GM21717 (cell line): ENCODE results near the gene GAS2L3.
"Not testable (repeated sequence)": the region's sequence is repeated elsewhere in the genome, so short reads cannot be mapped to it uniquely, and the experiment has no call there.

Experiments
- ATAC-seq: cut with Tn5 transposase; IDR thresholded peaks from one replicate; pipeline ENCODE4 v1.9.1; 2021; ENCODE audit warnings: mild to moderate bottlenecking, moderate library complexity; ENCODE audit not compliant: unreplicated experiment

GAS2L3 gene

GRCh38 chr12:100573292-100574186 is at the start of gene GAS2L3:
GAS2L3 (plus strand) TSS chr12:100573684; CDS start chr12:100594905, 21,221 bp downstream.
- ATAC-seq: peak; percentile 98

GRCh38 chr12:100528034-100528433 is 45.5 kb upstream of the GAS2L3 start:
- ATAC-seq: no peak

- no peak for ATAC-seq
Measured at GRCh38 chr12:100528471-100529127, 44.9 kb upstream of the GAS2L3 start.

DNA sequence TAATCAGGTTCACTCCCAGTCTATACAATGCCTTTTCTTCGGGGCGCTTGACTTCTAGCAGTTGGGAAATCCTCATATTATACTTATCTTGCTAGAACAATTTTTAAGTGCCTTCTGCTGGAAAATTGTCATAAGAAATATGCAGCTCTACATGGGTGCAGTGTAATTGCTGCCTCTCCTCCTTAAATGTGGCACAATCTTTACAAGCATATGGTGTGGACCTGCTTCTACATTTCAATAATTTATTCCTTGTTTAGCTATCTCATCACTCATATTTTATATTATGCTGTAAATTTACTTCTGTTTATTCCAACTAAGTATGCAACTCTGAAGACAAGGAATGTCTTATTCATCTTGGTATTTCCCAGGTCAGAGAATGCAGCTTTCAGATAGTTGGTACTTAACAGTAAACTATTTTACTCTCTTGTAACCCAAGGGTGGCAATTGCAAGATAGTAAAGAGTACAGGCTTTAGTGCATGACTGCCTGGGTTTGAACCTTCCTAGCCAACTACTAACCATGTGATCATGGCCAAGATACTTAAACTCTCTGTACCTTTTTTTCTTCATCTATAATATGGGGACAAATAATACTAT is 43.6 kb upstream of the GAS2L3 start:
- ATAC-seq: no peak

GRCh38 chr12:100533376-100533775 is 40.1 kb upstream of the GAS2L3 start:
- ATAC-seq: no peak

GRCh38 chr12:100534625-100535227 is 38.8 kb upstream of the GAS2L3 start:
- no peak for ATAC-seq

DNA sequence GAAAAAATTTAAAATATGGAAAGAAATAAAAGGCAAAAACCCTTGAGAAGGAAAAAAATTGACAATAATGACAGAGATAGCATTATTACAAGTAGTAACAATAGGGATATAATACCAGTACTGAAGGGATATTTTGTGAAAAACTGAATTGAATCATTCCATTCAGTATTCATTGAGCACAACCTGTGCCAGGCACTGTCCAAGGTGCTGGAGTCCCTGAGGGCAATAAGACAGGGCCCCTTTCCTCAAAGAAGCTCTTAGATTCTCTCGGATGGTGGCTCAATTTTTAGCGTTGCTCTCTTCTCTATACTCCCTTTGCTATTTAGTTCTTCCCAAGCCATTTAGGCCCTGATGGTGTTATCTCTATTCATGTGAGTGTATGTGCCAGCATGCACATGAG is 34.3 kb upstream of the GAS2L3 start:
- ATAC-seq: no peak

- ATAC-seq: no peak
Measured at GRCh38 chr12:100544165-100544564, 29.3 kb upstream of the GAS2L3 start.

DNA sequence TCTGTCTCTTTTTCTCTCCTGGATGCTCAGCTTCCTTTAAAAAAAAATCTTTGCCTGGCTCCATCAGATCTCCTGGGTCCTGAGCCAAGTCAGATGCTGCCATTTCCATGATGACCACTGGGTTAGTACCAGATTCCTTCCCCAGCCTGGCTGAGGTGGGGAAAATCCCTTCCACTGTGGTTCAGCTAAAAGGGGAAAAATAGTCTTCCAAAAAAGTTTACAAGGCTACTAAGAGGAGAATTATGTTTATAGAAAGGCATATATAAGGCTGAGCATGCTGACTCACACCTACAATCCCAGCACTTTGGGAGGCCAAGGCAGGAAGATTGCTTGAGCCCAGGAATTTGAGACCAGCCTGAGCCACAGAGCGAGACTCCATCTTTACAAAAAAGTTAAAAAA is 28.4 kb upstream of the GAS2L3 start:
- no peak for ATAC-seq

GRCh38 chr12:100553936-100554335 is 19.5 kb upstream of the GAS2L3 start:
- ATAC-seq: no peak

GRCh38 chr12:100554608-100555077 is 18.8 kb upstream of the GAS2L3 start:
- ATAC-seq: no peak

GRCh38 chr12:100555722-100556121 is 17.8 kb upstream of the GAS2L3 start:
- ATAC-seq: no peak

DNA sequence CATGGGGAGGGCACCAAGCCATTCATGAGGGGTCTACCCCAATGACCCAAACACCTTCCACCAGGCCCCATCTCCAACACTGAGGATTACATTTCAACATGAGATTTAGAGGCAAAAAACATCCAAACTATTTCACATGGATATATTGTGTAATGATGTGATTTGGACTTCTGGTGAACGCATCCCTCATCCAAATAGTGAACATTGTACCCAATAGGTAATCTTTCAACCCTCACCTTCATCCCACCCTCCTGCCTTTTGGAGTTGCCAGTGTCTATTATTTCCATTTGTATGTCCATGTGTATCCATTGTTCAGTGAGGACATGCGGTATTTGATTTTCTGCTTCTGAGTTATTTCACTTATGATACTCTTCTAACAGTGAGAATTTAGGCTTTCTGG is 16.1 kb upstream of the GAS2L3 start:
- no peak for ATAC-seq

- not testable (repeated sequence) for ATAC-seq
Measured at GRCh38 chr12:100559261-100559660, 14.2 kb upstream of the GAS2L3 start.

DNA sequence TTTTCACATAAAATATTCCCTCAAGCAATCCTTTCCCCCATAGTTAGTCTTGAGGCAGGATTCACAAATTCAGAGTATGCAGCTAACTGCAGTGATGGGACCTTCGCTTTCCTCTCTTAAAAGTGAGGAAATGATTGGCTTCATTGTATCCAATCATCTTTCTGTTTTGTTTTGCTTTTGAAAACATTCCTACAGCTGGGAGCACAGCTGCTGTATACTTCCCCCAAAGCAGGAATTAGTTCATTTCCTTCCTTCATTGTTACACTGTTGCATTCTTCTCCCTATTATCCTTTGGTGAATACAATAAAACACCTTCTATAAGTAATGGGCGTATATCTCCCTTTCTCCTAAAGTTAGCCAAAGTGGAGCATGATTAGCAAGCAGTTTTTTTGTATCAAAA is 9.4 kb upstream of the GAS2L3 start:
- no peak for ATAC-seq

- ATAC-seq: no peak
Measured at GRCh38 chr12:100564905-100565467, 8.5 kb upstream of the GAS2L3 start.

GRCh38 chr12:100565987-100566545 is 7.4 kb upstream of the GAS2L3 start:
- ATAC-seq: no peak

DNA sequence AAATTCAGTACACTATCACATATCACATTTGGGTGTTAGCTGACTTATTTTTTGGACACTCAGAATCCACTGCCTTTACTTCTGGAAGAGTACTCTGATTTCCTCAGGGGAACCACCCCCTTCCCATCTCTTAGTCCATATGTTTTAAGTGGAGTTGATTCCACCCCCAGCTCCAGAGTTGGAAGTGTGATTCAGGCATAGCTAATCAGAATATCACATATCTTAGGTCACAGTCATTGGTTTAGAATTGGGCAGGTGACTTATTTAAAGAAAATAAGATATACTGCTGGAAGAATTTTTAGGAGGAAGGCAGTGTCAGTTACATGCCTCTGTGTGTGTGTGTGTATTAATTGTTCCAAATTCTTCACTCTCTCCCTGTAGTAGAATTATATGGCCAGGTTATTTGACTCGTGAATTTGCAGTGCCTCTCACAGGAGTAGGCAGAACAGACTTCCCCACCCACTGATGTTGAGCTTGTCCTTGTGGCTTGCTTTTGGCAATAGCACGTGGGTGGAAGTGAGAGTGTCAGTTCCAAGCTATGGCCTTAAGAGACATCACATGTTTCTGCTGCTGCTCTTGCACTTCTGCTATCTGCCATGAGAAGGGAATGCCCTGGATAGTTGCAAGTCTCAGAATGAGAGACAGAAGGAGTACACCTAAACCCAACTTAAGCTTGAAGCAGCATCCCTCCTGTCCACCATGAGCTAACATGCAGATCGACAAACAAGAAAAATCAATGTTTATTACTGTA is 6.4 kb upstream of the GAS2L3 start:
- ATAC-seq: peak; percentile 97

DNA sequence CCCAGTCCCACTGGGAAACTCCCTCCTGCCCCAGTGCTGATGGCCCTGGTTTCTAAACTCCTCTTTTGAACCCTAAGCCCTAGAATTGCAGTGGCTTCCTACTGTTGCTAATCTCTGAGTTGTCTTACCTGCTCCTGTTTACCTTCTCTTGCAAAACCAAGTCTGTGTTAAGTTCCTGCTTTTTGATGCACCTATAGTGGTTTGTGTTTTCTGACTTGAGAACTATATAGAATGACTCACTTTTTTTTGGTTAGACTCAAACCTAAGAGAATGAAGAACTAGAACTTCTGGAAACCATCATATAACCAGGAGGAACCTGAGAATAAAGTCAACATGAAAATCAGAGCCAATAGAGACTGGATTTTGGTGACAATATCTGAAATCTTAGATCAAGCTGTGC is 5.5 kb upstream of the GAS2L3 start:
- ATAC-seq: peak; percentile 25

GRCh38 chr12:100572184-100572583 is 1.3 kb upstream of the GAS2L3 start:
- no peak for ATAC-seq
